Skin epidermis (tissue), 12 donors: ENCODE measurements around the gene CMTM3.
A peak's percentile ranks its signal among the peaks of the same experiment; 100 is the strongest.
"Not testable (repeated sequence)": the region's sequence is repeated elsewhere in the genome, so short reads cannot be mapped to it uniquely, and the experiment has no call there.

Experiments used
- H3K27ac ChIP-seq, 21 experiments: fragments of 200-600 bp; sonication (generic) in 11 of 21; one replicate each; pipeline ENCODE4 v1.5.0; 2020; ENCODE audit warnings: mild to moderate bottlenecking in 3 of 21, inconsistent platforms in 2 of 21, moderate library complexity in 2 of 21
- H3K4me3 ChIP-seq, 7 experiments: fragments of 200-600 bp; sonication (generic) in 2 of 7; one replicate each; pipeline ENCODE4 v1.5.0; 2020; ENCODE audit warnings: inconsistent platforms in 2 of 7, mild to moderate bottlenecking in 2 of 7, moderate library complexity in 1 of 7

Gene CMTM3

DNA sequence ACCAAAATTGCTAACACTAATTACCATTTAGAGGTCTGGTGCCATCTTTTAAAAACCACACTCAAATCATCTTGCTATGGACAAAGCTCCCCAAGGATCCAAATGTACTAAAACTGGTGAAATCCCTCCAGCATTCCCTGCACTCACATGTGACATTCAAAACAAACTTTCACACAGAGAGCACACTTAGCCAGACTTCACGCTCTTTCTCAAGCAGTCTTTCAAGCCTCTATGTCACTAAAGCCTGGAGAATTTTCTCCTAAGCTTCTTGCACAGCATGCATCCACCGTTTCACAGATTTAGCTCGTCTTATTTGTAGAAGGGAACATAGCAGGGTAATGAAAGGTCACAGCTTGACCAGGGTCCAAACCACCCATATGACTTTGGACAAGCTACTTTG, 19.3 kb downstream of the CMTM3 start:
- Histone ChIP-seq H3K4me3 (no peak overlapping the region), H3K27ac (no peak overlapping the region)

DNA sequence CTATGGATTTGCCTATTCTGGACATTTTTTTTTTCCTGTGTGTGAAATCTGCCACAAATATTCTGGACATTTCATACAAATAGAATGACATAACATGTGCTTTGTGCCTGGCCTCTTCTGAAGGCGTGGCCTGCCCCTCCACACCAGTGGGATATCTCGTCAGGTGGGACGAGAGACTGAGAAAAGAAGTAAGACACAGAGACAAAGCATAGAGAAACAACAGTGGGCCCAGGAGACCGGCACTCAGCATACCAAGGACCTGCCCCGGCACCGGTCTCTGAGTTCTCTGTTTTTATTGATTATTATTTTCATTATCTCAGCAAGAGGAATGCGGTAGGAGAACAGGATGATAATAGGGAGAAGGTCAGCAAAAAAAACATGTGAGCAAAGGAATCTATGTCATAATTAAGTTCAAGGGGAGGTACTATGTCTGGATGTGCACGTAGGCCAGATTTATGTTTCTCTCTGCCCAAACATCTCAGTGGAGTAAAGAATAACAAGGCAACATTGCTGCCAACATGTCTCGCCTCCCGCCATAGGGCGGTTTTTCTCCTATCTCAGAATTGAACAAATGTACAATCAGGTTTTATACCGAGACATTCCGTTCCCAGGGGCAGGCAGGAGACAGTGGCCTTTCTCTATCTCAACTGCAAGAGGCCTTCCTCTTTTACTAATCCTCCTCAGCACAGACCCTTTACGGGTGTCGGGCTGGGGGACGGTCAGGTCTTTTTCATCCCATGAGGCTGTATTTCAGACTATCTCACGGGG, 23.3 kb downstream of the CMTM3 start:
- H3K27ac ChIP-seq, H3K4me3 ChIP-seq: not testable (repeated sequence)

DNA sequence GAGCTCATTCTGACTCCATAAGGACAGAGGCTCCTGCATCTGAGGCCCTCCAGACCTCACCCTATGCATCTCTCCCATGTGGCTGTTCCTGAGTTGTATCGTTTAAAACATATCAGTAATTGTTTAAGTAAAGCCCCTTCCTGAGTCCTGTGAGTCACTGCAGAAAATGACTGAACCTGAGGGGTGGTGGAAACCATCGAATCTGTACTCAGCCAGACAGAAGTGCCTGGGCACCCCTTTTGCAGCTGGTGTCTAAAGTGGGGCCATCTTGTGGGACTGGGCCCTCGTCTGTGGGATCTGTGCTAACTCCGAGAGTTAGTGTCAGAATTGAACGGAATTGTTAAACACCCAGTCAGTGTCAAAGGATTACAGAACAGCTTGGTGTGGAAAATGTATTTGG, 25.4 kb downstream of the CMTM3 start:
- no peak overlapping the region for H3K4me3 ChIP-seq

DNA sequence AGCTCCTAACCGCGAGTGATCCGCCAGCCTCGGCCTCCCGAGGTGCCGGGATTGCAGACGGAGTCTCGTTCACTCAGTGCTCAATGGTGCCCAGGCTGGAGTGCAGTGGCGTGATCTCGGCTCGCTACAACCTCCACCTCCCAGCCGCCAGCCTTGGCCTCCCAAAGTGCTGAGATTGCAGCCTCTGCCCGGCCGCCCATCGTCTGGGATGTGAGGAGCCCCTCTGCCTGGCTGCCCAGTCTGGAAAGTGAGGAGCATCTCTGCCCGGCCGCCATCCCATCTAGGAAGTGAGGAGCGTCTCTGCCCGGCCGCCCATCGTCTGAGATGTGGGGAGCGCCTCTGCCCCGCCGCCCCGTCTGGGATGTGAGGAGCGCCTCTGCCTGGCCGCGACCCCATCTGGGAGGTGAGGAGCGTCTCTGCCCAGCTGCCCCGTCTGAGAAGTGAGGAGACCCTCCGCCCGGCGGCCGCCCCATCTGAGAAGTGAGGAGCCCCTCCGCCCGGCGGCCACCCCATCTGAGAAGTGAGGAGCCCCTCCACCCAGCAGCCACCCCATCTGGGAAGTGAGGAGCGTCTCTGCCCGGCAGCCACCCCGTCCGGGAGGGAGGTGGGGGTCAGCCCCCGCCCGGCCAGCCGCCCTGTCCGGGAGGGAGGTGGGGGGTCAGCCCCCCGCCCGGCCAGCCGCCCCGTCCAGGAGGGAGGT, 26.2 kb downstream of the CMTM3 start:
- not testable (repeated sequence) for H3K4me3 ChIP-seq, H3K27ac ChIP-seq

More for the DNA sequence above, 25.4 kb downstream of the CMTM3 start:
- no peak overlapping the region for H3K27ac ChIP-seq

DNA sequence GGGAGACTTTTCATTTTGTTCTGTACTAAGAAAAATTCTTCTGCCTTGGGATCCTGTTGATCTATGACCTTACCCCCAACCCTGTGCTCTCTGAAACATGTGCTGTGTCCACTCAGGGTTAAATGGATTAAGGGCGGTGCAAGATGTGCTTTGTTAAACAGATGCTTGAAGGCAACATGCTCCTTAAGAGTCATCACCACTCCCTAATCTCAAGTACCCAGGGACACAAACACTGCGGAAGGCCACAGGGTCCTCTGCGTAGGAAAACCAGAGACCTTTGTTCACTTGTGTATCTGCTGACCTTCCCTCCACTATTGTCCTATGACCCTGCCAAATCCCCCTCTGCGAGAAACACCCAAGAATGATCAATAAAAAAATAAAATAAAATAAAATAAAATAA, 27.1 kb downstream of the CMTM3 start:
- H3K27ac ChIP-seq = peak overlapping the region in 1 of 21 experiments; percentile 56
- not testable (repeated sequence) for H3K4me3 ChIP-seq

DNA sequence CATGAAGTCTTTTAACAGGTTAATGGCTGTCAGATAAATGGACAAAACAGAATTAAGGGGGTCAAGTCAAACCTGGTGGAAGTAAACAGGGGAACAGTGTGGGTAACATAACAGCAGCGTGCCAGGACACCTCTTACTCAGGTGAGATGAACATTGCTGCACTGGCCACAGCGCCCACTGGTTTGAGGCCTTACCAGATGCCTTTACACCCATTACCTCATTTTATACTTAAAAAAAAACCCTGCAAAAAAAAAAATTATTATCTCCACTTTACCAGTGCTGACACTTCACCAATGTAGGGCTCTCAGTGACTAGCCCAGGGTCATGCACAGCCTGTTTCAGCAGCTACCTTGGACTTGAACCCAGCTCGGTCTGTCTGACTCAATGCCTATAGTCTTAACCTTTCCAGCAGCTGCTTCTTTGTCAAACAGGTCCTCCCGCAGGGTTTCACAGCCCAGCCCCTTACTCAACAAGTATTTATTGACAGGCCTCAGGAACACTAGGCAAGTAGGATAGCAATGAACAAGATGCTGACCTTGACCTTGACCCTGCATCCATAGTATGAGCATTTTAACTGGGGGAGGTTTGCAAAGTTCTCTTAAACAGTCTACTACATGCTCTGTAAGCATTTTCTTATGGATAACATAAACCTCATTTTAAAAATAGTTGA, 30.2 kb downstream of the CMTM3 start:
- Histone ChIP-seq H3K4me3 (no peak overlapping the region), H3K27ac (no peak overlapping the region)

DNA sequence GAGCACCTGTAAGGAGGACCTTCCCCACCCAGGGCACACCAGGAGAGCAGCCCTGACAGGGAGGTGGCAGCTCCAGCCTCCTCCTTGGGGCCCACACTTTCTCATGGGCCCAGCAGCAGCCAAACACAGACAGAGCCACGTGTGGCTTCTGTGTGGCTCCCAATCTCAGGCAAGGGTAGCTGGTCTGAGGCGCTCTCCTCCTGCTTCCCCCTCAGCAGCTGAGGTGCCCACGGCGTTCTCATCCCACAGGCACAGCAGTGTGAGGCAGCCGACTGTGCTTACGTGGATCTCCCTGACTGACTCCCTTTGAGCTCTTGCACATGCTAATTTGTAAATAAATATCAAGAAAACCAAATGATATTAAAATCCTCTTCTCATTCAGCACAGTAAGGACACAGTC, 30.9 kb downstream of the CMTM3 start:
- peak overlapping the region in 1 of 21 experiments; percentile 33 for H3K27ac ChIP-seq
- H3K4me3 ChIP-seq = no peak overlapping the region

DNA sequence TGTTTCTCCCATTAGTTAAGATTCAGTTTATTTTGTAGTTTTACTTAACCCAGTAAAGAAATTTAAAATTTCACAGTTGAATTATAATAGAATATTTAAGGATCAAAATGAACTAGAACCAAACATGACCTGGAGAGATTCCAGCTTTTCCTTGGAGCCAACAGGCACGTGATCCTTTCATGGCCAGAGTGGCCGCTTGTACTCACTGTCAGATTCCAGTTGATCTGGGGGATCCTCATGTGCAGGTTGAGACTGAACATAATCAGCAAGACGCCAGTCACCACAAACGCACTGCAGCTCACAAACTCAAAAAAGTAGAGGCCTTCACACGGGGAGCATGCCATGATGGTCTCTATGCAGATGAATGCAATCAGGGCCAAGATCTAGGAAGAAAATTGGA, 31.7 kb downstream of the CMTM3 start:
- Histone ChIP-seq H3K27ac (no peak overlapping the region), H3K4me3 (no peak overlapping the region)

DNA sequence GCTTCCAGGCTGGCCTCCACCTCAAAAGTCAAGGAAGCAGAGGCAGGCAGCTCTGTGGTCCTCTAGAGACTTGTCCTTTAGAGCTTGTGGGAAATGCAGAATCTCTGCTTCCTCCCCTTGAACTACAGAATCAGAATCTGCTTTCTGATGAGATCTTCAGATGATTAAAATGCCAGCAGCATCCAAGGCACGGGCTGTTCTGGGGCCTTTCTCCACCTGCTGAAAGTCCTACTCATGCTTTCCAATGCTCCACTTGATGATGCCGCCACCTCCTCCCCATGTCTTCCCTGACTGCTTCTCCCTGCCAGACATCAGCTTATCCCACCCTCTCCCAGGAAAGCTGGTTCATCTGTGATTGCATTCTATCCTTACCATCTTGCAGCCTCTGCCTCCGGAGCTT, 33.3 kb downstream of the CMTM3 start:
- Histone ChIP-seq H3K27ac (no peak overlapping the region), H3K4me3 (no peak overlapping the region)

DNA sequence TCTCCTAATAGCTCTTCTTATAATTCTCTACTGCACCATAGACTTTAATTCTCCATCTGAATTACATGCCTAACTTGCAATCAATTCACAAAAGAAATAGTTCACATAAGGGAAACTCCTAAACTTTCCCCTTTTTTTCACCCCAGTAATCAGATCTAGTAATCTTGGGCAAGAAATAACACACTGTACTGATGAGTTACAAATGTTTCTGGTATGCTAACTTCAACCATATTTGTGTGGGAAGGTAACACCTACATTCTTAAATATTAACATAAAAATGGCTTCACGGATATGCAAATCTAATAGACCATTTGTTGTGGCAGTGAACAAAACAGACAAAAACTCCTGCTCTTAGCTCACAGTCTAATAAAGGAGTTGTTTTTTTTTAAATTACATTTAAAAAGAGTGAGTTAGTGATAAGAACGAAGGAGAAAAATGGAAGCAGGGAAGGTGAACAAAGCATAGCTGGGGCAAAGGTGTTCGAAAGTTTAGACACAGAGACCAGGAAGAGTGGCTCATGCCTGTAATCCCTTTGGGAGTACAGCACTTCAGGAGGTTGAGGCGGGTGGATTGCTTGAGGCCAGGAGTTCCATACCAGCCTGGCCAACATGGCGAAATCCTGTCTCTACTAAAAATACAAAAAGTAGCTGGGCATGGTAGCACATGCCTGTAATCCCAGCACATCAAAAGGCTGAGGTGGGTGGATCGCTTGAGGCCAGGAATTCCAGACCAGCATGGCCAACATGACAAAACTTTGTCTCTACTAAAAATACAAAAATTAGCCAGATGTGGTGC, 34.8 kb downstream of the CMTM3 start:
- no peak overlapping the region for H3K4me3 ChIP-seq
- H3K27ac ChIP-seq = peak overlapping the region in 3 of 21 experiments; percentile 4 to 63 (median 21)

DNA sequence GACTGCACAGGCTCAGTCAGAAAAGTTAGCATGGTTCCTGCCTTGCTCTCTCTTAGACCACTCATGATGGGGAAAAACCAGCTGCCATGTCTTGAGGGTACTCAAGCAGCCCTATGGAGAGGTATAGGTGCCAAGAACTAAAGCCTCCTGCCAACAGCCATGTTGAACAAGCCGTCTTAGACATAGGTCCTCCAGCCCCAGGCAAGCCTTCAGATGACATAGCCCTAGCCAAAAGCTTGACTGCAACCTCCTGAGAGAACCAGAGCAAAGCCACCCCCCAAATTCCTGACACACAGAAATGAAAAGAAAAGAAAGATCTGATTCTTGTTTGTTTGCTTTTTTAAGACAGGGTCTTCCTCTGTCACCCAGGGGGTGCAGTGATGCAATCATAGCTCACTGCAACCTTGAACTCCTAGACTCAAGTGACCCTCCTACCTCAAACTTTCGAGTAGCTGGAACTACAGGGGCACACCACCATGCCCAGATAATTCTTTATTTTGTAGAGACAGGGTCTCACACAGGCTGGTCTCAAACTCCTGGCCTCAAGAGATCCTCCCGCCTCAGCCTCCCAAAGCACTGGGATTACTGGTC, 36.3 kb downstream of the CMTM3 start:
- Histone ChIP-seq H3K27ac (no peak overlapping the region), H3K4me3 (no peak overlapping the region)

DNA sequence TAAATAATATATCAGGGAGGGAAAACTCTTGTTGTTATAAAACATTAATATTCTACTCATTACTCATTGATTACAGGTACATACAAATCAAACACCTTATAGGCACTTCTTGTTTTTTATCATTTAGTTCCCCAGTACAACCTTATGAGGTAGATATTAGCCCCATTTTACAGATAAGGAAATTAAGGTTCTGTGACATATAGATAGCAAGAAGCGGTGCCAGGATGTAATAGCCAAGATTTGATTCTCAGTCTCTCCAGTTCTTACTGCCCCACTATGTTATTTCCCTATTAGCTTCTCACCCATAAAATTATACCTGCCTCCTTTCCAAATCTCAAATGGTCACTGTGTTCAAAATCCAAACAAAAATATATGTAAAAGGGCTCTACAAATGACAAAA, 36.9 kb downstream of the CMTM3 start:
- H3K27ac ChIP-seq = no peak overlapping the region
- no peak overlapping the region for H3K4me3 ChIP-seq

DNA sequence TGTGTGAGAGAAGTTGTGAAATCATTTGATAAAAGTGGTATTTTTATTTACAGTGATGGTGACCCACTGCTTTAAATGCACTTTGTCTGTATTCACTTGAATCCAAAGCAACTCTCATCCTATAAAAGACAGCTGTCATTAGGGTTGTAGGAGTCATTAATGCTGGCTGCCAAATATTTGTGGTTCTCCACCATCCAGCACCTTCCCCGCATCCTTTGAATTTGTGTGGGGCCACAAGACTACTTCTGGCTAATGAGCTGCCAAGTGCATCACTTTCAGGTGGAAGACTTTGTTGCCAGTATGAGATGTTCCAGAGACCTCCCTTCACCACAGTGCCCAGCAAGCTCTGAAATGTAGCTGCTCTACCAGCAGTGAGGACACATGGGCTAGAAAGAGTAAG, 43.4 kb downstream of the CMTM3 start:
- no peak overlapping the region for H3K4me3 ChIP-seq

DNA sequence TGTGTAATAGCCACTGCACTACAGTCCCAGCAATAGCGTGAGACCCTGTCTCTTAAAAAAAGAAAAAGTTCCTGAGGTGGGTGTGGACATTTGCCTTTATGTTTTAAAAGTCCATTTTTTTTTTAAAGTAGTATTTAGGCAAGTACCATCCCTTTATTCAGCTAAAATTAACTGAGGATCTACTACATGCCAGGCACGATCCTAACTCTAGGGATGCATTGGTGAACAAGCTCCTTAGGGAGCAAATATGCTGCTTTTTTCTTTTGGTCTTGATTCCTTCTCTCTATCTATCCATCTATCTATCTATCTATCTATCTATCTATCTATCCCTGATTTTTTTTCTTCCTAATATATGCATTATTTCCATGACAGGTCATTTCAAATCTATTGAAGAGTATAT, 44.7 kb downstream of the CMTM3 start:
- Histone ChIP-seq H3K27ac (no peak overlapping the region), H3K4me3 (no peak overlapping the region)

More for the DNA sequence above, 43.4 kb downstream of the CMTM3 start:
- H3K27ac ChIP-seq = no peak overlapping the region

DNA sequence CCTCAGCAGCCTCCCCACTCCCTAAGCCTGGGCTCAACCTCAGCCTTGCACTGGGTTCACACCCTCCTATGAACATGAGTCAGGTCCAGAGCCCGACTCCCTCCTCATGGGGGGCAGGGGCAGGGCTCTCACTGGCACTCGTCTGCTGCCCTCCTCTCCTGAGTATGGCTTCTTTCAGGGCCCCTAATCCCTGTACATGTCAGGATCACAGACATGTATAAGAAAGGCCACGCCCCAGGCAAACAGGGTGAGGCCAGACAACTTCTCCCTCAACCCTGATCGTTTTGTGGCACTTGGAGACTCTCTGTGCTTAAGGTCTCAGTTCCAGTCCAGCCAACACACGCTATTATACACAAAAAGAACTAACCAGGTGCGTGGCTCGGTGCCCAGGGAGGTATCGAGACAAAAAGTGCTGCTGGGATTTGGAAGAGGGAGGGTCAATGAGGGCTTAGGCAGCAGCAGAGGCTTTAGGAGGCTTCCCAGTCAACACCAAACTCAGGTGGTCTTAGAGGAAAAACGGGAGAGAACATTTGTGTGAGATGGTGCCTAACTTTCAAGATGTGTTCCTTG, 45.2 kb downstream of the CMTM3 start:
- Histone ChIP-seq H3K27ac (peak overlapping the region in 1 of 21 experiments; percentile 27), H3K4me3 (no peak overlapping the region)

DNA sequence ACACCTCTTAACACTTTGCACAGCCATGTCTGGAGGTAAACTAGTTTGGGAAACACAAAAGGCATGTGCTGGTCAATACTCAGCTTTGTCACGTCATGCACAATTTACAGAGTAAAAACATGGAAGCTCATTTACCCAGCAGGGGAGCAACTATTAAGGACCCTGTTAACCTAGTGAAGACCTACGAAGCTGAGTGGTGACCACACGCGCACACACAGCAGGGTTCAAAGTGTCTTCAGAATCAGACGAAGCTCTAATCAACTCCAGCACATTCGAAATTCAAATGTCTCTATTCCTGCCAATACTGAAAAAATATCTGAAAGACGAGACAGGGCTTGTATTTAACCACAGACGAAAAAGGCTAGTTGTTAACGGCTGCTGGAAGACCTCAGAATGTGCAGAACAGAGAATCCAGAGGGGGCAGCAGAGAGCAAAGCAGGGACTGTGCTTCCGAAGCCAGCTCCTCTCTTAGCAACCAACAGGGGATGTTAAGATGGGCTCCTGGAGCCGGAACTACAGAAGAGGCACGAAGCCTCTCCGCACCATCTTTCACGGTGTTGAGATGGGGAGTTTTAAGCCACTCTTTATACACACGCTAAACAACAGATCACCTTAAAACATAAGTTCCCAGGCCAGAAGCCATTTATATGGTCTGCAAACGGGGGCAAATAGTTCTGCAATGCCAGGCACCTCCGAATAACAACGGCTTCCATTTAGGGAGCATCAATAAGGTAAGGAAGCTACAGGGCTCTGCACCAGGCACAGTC, 46.4 kb downstream of the CMTM3 start:
- Histone ChIP-seq H3K27ac (peak overlapping the region in 7 of 21 experiments; percentile 12 to 74 (median 45)), H3K4me3 (no peak overlapping the region)

DNA sequence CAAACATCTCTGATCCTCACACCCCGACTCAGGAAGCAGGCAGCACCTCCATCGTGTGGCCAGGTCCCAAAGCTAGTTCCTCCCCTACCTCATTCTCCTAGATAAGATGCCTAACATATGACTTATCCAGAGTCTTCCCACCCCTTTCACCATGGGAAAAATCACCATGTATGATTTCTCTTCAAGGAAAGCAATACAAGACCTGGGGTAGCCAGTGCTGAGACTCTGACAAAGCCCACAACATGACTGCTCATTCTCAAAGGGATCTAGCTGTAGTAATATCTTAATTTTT, 46.9 kb downstream of the CMTM3 start:
- no peak overlapping the region for H3K4me3 ChIP-seq
- peak overlapping the region in 2 of 21 experiments; percentile 12 to 74 for H3K27ac ChIP-seq

DNA sequence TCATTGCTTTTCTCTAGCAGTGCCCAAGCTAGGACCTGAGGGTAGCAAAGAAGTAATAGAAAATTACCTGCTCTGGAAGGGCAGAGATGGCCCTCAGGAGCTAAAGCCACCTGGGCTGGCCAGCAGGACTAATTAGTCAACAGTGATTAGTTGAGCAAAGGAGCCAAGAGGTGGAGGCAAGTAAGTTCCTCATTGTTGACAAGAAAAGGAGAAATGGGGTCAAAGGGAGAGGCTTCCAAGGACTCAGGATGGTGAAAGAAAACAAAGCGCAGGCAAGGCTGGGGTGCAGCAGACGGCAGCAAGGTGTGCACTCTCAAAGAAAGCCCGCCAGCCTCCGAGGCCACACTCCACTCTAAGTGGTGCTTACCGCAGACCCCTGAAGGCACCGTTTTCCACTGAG, 47.5 kb downstream of the CMTM3 start:
- peak overlapping the region in 4 of 21 experiments; percentile 8 to 74 (median 64) for H3K27ac ChIP-seq

More for the DNA sequence above, 47.5 kb downstream of the CMTM3 start:
- no peak overlapping the region for H3K4me3 ChIP-seq
